HepG2 (cell line): ENCODE measurements around the gene SGMS1. TPM values are rescaled to one million over a fixed set of nuclear protein-coding genes. Genes with fewer than 3 reads are reported as not detected.

Source experiments
- ARID2 ChIP-seq: sonication (generic); formaldehyde crosslinking; IDR thresholded peaks from 2 replicates; pipeline ENCODE4 v1.8.1; 2022; ENCODE audit warnings: mild to moderate bottlenecking, missing genetic modification reagents, borderline replicate concordance
- CBX2 ChIP-seq, 2 experiments: fragments of 200-600 bp in 1 of 2; sonication (generic); formaldehyde crosslinking in 1 of 2; IDR thresholded peaks; 2 replicates each; pipeline versions ENCODE4 v1.7.0 to v1.8.1; 2018 to 2022; ENCODE audit warnings: low read depth in 2 of 2, low read length in 1 of 2, mild to moderate bottlenecking in 1 of 2, missing genetic modification reagents in 1 of 2
- EED ChIP-seq: sonication (generic); formaldehyde crosslinking; IDR thresholded peaks from 2 replicates; pipeline ENCODE4 v1.5.0; 2020; ENCODE audit warnings: mild to moderate bottlenecking, missing genetic modification reagents
- HOXD1 ChIP-seq: sonication (generic); formaldehyde crosslinking; IDR thresholded peaks from 2 replicates; pipeline ENCODE4 v1.5.0; 2020; ENCODE audit warnings: missing genetic modification reagents
- MAF1 ChIP-seq: sonication (generic); formaldehyde crosslinking; IDR thresholded peaks from 2 replicates; pipeline ENCODE4 v1.5.0; 2020; ENCODE audit warnings: missing genetic modification reagents, borderline replicate concordance
- MTA3 ChIP-seq: sonication (generic); formaldehyde crosslinking; IDR thresholded peaks from 2 replicates; pipeline ENCODE4 v1.4.0; 2020; ENCODE audit warnings: missing genetic modification reagents
- POLR2G ChIP-seq: fragments of 200-400 bp; formaldehyde crosslinking; IDR thresholded peaks from 2 replicates; pipeline ENCODE4 v1.6.1; 2018; ENCODE audit warnings: mild to moderate bottlenecking, low read depth, low read length, moderate library complexity
- SMAD9 ChIP-seq: sonication (generic); formaldehyde crosslinking; IDR thresholded peaks from 2 replicates; pipeline ENCODE4 v1.5.1; 2020; ENCODE audit warnings: mild to moderate bottlenecking, missing genetic modification reagents
- SRSF4 ChIP-seq: fragments of 200-400 bp; formaldehyde crosslinking; IDR thresholded peaks from one replicate; pipeline ENCODE4 v1.6.1; 2018; ENCODE audit warnings: mild to moderate bottlenecking, low read depth, low read length, moderate library complexity; ENCODE audit not compliant: poor library complexity, severe bottlenecking
- ZBTB40 ChIP-seq, 2 experiments: fragments of 450-650 bp in 1 of 2; sonication (generic) in 1 of 2; formaldehyde crosslinking in 1 of 2; IDR thresholded peaks; 2 replicates each; pipeline versions ENCODE4 v1.6.1 to v1.8.0; 2016 to 2022; ENCODE audit warnings: antibody characterized with exemption in 1 of 2, mild to moderate bottlenecking in 1 of 2, missing genetic modification reagents in 1 of 2
- ZNF362 ChIP-seq: sonication (generic); formaldehyde crosslinking; IDR thresholded peaks from 2 replicates; pipeline ENCODE4 v1.4.0; 2020; ENCODE audit warnings: missing genetic modification reagents, mild to moderate bottlenecking, borderline replicate concordance
- ZNF577 ChIP-seq: sonication (generic); formaldehyde crosslinking; IDR thresholded peaks from 2 replicates; pipeline ENCODE4 v1.4.0; 2020; ENCODE audit warnings: mild to moderate bottlenecking, low read depth, missing genetic modification reagents, borderline replicate concordance
- ZNF788 ChIP-seq: sonication (generic); formaldehyde crosslinking; IDR thresholded peaks from 2 replicates; pipeline ENCODE4 v1.5.0; 2020; ENCODE audit warnings: mild to moderate bottlenecking, missing genetic modification reagents, borderline replicate concordance
- ZNF841 ChIP-seq: sonication (generic); formaldehyde crosslinking; IDR thresholded peaks from 2 replicates; pipeline ENCODE4 v1.8.1; 2023; ENCODE audit warnings: missing genetic modification reagents, borderline replicate concordance
- polyA plus RNA-seq, 8 experiments: library from polyadenylated mRNA; depleted of rRNA in 3 of 8; stranded (reverse) in 7 of 8; unstranded in 1 of 8; fragments of >200 nt; fragmentation: Illumina TruSeq in 4 of 8; extraction: Trizol in 4 of 8; gene quantifications; 2 replicates each; pipeline versions ENCODE4 v1.2.1 to v1.2.3, GENCODE V29; 2011 to 2016; ENCODE audit warnings: low read depth in 4 of 8, missing spikeins in 1 of 8, mixed read lengths in 1 of 8; ENCODE audit not compliant: insufficient read depth in 1 of 8
- total RNA-seq, 5 experiments: library from RNA; depleted of rRNA; stranded (reverse); fragments of >200 nt; fragmentation: Illumina TruSeq; extraction: Trizol; gene quantifications; 2 replicates each; pipeline ENCODE4 v1.2.3, GENCODE V29; 2016; ENCODE audit warnings: low read depth in 1 of 5
- TF ChIP-seq, protein P1 (sequence below): sonication (generic); formaldehyde crosslinking; IDR thresholded peaks from 2 replicates; pipeline ENCODE4 v1.5.1; 2020; ENCODE audit warnings: mild to moderate bottlenecking, moderate library complexity, missing genetic modification reagents

Gene SGMS1
- total and polyA plus RNA-seq, 2 of the 13 experiments (the other 11 are each of a cell fraction or from before 2014, with no cell fraction given), result 6.5 to 15.1 TPM

DNA sequence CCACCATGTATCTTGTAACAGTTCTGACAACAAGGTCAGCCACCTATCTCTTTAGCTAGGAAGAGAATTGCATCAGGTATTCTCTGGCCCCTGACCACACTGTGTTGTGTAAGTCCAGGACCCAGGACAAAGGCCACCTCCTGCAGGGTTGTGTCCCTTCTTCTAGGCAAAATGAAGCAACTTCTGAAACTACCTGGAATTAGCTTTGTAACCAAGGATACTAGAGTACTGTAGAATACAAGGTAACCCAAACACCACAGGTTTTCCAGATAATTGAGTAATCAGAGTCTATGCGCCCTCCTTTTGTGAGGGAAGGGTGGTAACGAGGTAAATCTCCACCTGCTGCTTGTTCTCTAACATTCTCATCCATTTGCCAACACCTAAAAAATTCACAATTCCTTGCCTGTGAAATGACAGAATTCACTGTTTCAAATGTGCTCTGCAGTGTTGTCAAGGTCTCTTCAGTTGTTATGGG, 51.7 kb downstream of the SGMS1 start (continued):
- TF ChIP-seq CBX2 (IDR thresholded peaks at IDR 0.05; ENCODE audit: low read depth, low read length), result no peak
- no peak for TF ChIP-seq CBX2 (CRISPR knock-in tag; IDR thresholded peaks at IDR 0.05; ENCODE audit: low read depth)
- no peak for TF ChIP-seq MAF1 (CRISPR knock-in tag)
- TF ChIP-seq ZNF788, result peak; percentile 29; the same call in 1 of the 2 replicates
- TF ChIP-seq ZBTB40 (IDR thresholded peaks at IDR 0.05), result no peak
- TF ChIP-seq ZBTB40 (CRISPR knock-in tag; IDR thresholded peaks at IDR 0.05), result no peak
- no peak for TF ChIP-seq ZNF841
- no peak for TF ChIP-seq ARID2 (CRISPR knock-in tag)
- no peak for TF ChIP-seq POLR2G
- no peak for TF ChIP-seq EED
- no peak for TF ChIP-seq MTA3 (CRISPR knock-in tag)
- peak; percentile 28; the same call in 1 of the 2 replicates for TF ChIP-seq ZNF362
- TF ChIP-seq ZNF577 (CRISPR knock-in tag), result no peak
- TF ChIP-seq, protein P1, sequence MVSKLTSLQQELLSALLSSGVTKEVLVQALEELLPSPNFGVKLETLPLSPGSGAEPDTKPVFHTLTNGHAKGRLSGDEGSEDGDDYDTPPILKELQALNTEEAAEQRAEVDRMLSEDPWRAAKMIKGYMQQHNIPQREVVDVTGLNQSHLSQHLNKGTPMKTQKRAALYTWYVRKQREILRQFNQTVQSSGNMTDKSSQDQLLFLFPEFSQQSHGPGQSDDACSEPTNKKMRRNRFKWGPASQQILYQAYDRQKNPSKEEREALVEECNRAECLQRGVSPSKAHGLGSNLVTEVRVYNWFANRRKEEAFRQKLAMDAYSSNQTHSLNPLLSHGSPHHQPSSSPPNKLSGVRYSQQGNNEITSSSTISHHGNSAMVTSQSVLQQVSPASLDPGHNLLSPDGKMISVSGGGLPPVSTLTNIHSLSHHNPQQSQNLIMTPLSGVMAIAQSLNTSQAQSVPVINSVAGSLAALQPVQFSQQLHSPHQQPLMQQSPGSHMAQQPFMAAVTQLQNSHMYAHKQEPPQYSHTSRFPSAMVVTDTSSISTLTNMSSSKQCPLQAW (CRISPR knock-in tag), result peak; percentile 88
- TF ChIP-seq SRSF4, result no peak
- TF ChIP-seq SMAD9, result no peak
- no peak for TF ChIP-seq HOXD1 (CRISPR knock-in tag)
